Stimulated activated CD4-positive, alpha-beta T cell treated with anti-CD3 and anti-CD28 coated beads, Interleukin-12 subunit alpha, Interleukin-12 subunit beta, amount 100 ng/mL, for 4 hours (primary cell): ENCODE measurements around the gene NFATC1.
"Not testable (repeated sequence)": the region's sequence is repeated elsewhere in the genome, so short reads cannot be mapped to it uniquely, and the experiment has no call there.

ENCODE experiments used
- DNase-seq: peaks from one replicate; pipeline ENCODE4 v3.0.0-alpha.2; 2020

Gene NFATC1

GRCh38 chr18:79478484-79479115, 82.9 kb downstream of the NFATC1 start:
- no peak for DNase-seq

GRCh38 chr18:79479116-79479760, 83.5 kb downstream of the NFATC1 start:
- DNase-seq = no peak

GRCh38 chr18:79479761-79480161, 84.0 kb downstream of the NFATC1 start:
- DNase-seq = no peak

- no peak for DNase-seq
Observed at GRCh38 chr18:79480171-79481045, 84.7 kb downstream of the NFATC1 start.

- DNase-seq = no peak
Observed at GRCh38 chr18:79481046-79481790, 85.5 kb downstream of the NFATC1 start.

- DNase-seq = not testable (repeated sequence)
Observed at GRCh38 chr18:79483393-79483792, 87.7 kb downstream of the NFATC1 start.

- DNase-seq = no peak
Observed at GRCh38 chr18:79483971-79484491, 88.3 kb downstream of the NFATC1 start.

GRCh38 chr18:79484661-79485621, 89.2 kb downstream of the NFATC1 start:
- DNase-seq = no peak

GRCh38 chr18:79485788-79486355, 90.1 kb downstream of the NFATC1 start:
- no peak for DNase-seq

GRCh38 chr18:79486356-79487182, 90.8 kb downstream of the NFATC1 start:
- DNase-seq = no peak

GRCh38 chr18:79487183-79487800, 91.6 kb downstream of the NFATC1 start:
- DNase-seq = no peak

GRCh38 chr18:79487801-79488201, 92.1 kb downstream of the NFATC1 start:
- no peak for DNase-seq

- DNase-seq = no peak
Observed at GRCh38 chr18:79488311-79489050, 92.8 kb downstream of the NFATC1 start.

- no peak for DNase-seq
Observed at GRCh38 chr18:79489051-79489898, 93.5 kb downstream of the NFATC1 start.

GRCh38 chr18:79489899-79490625, 94.3 kb downstream of the NFATC1 start:
- no peak for DNase-seq

- DNase-seq = no peak
Observed at GRCh38 chr18:79490626-79491041, 94.9 kb downstream of the NFATC1 start.

GRCh38 chr18:79491081-79491551, 95.4 kb downstream of the NFATC1 start:
- no peak for DNase-seq
